GM19351 (cell line): ENCODE measurements around the gene TDRD3.

Experiments
- ATAC-seq: cut with Tn5 transposase; IDR thresholded peaks from one replicate; pipeline ENCODE4 v1.9.1; 2021; ENCODE audit warnings: mild to moderate bottlenecking, moderate library complexity; ENCODE audit not compliant: unreplicated experiment

Gene TDRD3

GRCh38 chr13:60448907-60449510 lies 52.0 kb downstream of the TDRD3 start:
- ATAC-seq = peak; percentile 91

GRCh38 chr13:60453490-60453889 lies 56.5 kb downstream of the TDRD3 start:
- no peak for ATAC-seq

GRCh38 chr13:60454425-60454824 lies 57.4 kb downstream of the TDRD3 start:
- no peak for ATAC-seq

DNA sequence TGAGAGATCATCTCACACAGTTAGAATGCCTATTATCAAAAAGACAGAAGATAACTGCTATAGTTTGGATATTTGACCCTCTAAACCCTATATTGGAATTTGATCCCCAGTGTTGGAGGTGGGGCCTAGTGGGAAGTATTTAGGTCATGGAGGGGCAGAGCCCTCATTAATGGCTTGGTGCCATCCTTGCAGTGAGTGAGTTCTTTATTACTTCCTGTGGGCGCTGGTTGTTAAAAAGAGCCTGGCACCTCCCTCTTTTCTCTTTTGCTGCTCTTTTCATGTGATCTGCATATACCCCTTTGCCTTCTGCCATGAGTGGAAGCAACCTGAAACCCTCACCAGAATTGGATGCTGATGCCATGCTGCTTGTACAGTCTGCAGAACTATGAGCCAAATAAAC lies 66.8 kb downstream of the TDRD3 start:
- ATAC-seq = no peak

- no peak for ATAC-seq
Observed at GRCh38 chr13:60467098-60467497, 70.1 kb downstream of the TDRD3 start.

GRCh38 chr13:60479273-60479672 lies 82.3 kb downstream of the TDRD3 start:
- no peak for ATAC-seq

DNA sequence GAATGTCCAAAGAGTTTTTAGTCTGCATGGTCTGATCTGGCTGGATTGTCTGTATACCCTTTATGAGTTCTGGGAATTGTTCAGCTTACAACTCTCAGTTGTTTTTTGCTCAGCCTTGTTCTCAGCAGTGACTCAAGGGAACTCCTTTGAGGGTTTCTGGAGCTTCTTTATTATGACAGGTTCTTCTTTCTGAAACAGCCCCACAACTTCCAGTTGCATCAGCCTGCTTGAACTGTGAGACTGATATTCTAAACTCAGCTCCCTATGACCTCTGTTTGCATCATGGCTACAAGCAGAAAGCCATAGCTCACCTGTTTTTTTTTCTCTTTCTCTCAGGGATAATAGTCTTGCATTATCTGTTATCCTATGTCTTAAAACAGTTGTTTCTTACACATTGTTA lies 85.0 kb downstream of the TDRD3 start:
- ATAC-seq = no peak

- ATAC-seq = no peak
Observed at GRCh38 chr13:60484865-60485264, 87.8 kb downstream of the TDRD3 start.

DNA sequence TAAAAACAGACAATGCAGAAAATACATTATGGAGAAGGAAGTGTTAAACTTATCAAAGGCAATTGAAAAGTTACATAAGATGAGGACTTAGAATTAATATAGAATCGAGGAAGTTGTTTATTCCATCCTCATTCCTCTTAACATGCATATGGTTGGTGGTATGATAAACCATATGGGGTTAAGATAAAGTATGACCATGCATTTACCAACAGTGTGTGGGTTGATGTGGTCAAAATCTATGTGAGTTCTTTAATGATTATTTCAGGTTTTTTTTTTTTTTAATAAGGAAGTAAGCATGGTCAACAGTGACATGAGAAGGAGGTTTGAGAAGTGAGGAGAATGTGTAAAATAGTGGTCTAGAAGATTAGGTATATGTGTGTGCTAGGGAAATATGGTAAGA lies 94.5 kb downstream of the TDRD3 start:
- no peak for ATAC-seq

DNA sequence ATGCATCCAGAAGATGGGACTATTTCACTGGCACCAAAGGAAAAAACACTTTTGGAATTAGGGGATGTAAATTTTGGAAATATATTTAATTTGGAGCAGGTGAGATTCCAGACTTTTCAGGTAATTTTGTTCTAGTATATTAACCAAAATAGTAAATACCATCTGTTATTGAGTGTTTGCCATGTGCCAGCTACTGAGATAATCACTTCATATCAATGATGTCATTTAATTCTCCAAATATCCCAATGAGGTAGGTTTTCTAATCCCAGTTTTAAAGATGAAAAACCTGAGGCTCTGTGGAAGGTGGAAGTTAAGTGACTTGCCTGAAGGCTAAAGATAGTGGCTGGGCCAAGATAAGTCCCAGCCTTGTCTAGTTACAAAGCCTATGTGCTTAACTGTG lies 95.2 kb downstream of the TDRD3 start:
- no peak for ATAC-seq

DNA sequence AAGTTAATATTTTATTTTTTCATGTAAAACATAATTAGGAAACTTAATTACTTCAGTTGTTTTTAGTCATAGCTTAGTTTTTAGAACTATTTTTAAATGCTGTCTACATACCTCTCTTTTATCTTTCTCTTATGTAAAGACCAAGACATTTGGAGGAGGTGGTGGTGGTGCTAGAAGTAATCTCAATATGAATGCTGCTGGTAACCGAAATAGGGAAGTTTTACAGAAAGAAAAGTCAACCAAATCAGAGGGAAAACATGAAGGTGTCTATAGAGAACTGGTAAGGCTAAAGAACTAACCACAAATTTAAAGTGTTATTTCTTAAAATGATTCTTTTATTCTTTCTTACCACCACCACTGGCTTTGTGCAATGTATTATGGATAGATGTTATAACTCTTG lies 97.3 kb downstream of the TDRD3 start:
- peak; percentile 89 for ATAC-seq

DNA sequence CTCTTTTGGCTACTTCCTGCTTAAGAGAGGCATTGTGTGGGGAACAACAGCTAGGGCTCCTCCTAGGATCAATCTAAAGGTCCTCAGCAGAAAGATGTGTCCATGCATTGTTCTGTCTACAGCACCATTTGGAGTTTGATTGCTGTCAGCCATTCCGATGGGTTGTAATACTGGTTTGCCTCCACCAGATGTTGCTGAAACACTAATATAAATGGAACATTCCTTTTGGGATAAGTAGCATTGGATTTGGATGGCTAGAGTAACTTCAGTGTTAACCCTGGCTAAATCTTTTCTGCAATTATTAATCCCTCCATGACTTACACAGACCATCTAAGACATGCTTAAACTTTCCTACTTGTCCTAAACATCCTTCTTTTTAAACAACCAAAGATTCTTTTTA lies 104.2 kb downstream of the TDRD3 start:
- ATAC-seq = no peak

- no peak for ATAC-seq
Observed at GRCh38 chr13:60509601-60510386, 112.8 kb downstream of the TDRD3 start.

DNA sequence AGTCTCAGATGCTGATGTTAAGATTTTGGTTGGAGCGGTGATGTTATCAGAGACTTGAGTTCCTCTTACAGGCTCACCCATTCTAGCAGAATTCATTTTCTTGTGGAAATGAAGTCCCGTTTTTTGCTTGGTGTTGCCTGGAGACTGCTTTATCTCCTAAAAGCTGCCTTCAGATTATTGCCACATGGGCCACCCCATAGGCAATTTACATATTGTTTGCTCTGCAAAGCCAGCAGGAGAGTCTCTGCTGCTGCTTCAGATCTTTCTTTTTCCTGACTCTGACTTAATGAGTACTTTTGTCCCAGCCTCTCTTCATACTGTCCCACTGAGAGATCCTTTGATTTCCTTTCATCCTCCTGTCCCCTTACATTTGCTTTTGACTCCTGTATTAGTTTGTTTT lies 114.6 kb downstream of the TDRD3 start:
- no peak for ATAC-seq

DNA sequence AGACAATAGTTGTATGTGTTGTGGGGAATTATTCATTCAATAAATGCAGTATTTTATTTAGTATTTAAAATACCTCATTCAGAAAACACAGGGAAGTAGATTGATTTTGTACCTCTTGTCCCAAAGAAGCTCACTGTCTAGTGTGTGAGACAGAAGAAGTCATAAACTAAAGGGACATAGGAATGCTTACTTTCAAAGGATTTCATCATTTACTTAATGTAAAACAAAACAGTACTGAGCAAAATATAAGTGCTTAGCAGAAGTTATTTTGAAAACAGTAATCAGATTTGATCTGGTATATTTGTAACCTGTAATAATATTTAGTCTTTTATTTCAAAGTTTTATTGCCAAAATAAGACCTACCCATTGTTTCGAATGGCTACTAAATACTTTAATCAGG lies 117.9 kb downstream of the TDRD3 start:
- no peak for ATAC-seq

DNA sequence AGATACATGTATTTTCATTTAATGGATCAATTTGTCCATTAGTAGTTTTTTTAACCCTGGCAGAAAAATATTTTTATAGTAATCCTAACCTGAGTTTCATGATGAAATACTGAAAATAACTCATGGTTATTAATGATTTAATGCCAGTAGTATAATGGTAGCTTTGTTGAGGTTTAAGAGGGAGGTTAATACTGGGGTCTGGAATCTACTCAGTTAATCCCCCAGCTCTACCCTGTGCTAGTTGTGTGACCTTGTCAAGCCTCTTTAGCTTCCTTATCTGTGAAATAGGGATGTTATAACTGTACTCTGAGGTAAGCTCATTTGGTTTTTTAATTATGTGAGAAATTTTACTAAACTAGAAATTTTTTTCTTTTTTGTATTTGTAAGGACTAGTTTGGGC lies 122.5 kb downstream of the TDRD3 start:
- ATAC-seq = no peak

DNA sequence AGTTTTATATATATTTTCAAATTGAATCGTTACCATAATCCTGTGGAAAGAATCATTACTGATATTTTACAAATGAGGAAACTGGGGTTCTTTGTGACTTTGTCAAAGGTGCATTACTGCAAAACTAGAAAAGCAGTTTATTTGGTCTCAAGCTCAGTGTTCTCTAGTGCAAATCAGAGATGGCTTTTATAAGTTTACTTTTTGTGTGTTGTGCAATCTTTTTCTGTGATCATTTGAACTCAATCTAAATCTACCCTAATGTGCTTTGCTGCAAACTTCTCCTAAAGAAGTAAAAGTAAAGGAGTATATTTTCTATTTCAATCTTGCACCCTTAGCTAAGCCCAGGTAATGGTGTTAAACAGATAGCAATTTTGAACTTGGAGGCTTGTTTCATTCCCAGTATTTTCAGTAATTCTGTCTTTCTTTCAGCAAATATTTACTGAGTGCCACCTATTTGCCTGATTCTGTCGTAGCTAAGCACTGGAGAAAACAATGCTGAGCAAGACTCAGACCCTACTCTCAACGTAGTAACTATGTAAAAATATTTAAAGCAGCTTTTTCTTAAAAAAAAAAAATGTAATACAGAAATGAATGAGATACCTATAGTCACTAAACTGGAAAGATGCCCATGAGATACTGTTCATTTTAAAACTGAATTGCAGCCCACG lies 124.0 kb downstream of the TDRD3 start:
- ATAC-seq = no peak

GRCh38 chr13:60538566-60538965 lies 141.5 kb downstream of the TDRD3 start:
- no peak for ATAC-seq

DNA sequence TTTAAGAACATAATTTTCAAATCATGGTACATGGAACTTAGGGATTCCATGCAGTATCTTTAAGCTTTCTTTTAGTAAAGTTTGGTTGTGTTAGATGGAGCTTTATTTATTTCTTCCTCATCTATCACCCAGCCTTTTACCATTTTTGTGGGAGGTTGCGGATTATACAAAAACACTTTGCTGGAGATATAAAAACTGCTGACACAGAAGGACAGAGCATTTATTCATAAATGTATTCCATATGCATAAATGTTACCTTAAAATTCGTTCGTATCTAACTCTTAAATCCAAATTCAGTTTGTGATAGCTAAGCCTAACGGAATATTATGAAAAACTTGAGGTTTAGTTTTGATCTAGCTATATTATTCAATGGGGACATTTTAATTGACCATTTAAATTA lies 143.3 kb downstream of the TDRD3 start:
- ATAC-seq = no peak

DNA sequence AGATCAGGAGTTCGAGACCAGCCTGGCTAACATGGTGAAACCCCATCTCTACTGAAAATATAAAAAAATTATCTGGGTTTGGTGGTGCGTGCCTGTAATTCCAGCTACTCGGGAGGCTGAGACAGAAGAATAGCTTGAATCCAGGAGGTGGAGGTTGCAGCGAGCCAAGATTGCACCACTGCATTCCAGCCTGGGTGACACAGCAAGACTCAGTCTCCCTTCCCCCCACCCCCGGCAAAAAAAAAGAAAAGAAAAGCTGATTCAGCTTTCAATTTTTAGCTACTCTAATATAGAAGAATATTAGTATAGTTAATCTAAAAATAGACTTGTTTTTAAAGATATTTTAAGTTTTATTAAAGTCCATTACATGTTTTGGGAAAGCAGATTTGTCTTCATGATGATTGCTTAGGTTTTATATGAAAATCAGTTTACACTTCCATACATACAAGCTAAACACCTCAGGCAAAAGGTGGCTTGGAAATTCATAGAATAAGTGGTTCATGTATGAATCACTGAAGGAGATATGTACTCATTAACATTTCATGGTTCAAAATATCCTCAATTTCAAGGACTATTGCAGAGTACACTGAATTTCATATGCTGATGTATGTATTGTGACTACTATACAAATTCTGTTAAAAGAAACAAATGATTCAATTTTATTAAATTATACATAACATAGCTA lies 165.2 kb downstream of the TDRD3 start:
- ATAC-seq = no peak

DNA sequence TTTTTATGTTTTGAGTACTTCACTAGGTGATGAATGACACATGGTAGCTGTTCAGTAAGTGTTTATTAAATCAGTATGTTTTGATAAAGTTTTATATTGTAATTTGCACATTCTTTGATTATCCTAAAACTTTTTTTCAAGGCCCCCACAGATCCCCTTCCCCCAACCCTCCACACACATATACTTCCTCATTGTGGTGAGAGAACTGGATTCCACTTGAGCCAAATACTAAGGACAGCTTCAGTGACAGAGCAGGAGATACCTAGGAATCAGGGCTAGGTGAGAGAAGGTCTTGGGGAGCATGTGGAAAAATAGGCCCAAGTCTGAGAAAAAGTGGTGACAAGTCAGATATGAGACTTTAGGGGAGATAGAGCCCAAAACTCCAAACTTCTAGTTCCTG lies 174.6 kb downstream of the TDRD3 start:
- no peak for ATAC-seq
